Hematopoietic multipotent progenitor cell treated with erythropoietin and hydrocortisone succinate and interleukin-3 and kit ligand, for 8 days (in vitro differentiated cells): Measurements from ENCODE around the gene NAT8.
"Not testable (repeated sequence)": the region's sequence is repeated elsewhere in the genome, so short reads cannot be mapped to it uniquely, and the experiment has no call there.

Experiments
- DNase-seq: peaks from one replicate; pipeline ENCODE4 v3.0.0-alpha.2; 2015

NAT8 gene

DNA sequence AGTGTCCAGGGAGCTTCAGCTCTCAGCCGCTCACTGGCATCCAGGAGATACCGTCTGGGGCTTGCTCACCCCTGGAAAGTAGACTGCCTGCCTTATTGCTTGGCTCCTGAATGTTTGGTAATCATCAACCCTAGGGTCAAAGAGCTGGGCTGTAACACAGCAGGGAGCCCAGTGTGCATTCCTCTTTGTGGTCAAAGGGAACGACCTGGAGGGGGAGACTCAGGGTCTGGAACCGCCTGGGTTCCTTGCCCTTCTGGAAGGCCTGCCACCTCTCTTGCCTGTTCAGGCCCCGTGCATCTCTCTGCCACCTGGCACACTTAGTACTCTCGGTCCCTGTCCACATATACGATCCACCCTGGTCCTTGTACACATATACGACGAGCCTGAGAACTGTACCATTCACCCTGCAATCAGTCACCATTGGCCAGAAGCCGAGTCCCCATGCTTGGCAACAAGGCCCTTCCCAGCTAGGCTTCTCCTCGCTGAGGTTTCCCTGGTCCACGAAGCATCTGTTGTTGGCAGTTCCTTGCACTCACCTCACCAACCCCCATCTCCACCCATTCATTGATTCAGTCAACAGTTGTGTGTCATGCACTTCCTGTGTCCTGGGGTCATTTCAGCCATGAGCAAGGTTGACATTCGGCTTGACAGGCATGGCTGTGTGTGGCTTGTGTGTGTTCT lies at the start of gene NAT8:
NAT8 (minus strand) TSS at position 85 of the 681 bp plus-strand sequence. CDS start 794 bp downstream, outside the sequence.
- DNase-seq, result no peak

DNA sequence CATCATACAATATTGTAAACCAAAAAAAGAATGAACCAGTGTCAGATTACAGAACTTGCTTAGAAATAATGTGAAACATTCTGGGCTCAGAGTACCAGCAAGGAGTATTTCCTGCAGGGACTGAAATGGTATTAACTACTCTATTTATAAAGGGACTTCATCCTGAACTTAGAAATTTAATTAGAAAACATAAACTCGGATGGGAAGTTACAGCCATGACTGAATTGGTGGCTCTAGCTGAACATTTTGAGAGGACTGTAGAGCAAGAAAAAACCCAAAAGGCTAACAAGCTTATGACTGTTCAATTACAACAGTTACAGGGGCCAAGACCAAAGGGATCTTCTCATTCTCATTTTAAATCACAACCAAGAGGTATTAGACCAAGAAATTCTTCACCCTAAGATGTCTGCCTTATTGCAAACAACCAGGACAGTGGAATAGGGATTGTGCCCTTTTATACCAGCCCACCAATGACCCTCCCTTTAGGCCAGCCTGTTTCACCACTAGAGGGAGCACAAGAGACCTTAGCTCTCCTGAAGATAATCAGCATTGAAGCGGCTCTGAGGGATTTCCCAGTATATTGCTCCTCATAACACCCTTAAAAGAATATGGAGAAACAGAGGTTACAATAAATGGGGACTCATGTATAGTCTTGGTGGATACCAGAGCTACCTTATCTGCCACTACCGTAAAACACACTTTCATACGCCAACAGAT lies 48.3 kb upstream of the NAT8 start:
- DNase-seq, result peak; percentile 46

GRCh38 chr2:73688494-73688893 lies 46.3 kb upstream of the NAT8 start:
- DNase-seq, result not testable (repeated sequence)

DNA sequence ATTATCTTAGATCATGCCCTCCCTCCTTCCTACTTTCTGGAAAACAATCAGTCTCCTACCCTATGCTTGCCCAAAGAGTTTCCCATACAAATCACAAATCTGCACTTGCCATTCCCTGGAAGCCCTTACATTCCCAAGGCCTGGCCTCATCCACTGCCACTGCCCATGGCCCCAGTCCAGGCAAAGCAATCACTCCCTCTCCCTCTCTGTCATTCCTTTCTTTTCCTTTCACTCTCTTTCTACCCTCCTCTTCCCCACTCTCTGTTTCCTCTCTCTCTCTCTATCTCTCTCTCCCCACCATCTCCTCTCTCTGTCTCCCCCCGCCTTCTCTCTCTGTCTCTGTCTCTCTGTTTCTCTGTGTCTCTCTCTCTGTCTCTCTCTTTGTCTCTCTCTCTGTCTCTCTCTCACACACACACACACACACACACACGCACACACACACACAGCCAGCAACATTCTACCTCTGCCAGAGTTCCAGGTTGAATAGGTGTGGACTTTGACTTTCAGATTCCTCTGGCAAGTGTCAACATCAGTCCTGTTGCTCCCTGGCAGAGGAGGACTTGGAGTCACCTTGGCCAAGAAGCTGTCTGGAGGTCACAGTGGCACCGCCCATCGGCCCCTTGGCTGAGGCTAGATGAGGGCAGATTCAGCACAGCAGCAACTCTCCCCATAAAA lies 43.7 kb upstream of the NAT8 start:
- DNase-seq, result no peak

GRCh38 chr2:73684905-73685304 lies 42.7 kb upstream of the NAT8 start:
- not testable (repeated sequence) for DNase-seq

- not testable (repeated sequence) for DNase-seq
Measured at GRCh38 chr2:73684325-73684724, 42.1 kb upstream of the NAT8 start.

DNA sequence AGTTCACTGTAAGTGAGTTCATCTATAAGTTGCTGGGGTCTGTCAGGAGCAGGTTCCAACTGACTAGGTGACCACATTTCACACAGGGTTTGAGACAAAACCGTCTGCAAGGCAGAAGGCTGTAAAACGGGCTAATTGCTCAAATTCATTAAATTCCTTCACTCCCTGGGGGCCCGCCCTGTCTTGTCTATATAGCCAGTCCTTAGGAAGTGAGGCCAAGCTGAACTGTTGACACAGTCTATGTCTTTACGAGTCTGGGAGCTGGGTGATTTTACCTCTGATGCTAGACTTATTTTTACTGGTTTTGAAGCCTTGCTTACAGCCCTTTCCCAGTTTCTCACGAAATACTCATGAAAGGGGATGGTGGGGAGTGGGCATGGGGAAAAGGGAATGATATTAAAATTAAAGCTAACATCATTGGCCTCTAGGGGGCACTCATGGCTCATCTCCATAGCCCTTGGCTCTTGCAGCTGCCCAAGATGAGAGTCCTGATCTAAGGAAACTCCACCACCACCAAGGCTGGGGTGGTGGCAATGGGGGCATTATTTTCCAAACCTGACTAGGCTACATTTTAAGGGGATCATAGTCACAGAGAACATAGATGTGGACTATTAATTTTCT lies 37.8 kb upstream of the NAT8 start:
- DNase-seq, result peak; percentile 51

- not testable (repeated sequence) for DNase-seq
Measured at GRCh38 chr2:73679237-73679636, 37.0 kb upstream of the NAT8 start.

DNA sequence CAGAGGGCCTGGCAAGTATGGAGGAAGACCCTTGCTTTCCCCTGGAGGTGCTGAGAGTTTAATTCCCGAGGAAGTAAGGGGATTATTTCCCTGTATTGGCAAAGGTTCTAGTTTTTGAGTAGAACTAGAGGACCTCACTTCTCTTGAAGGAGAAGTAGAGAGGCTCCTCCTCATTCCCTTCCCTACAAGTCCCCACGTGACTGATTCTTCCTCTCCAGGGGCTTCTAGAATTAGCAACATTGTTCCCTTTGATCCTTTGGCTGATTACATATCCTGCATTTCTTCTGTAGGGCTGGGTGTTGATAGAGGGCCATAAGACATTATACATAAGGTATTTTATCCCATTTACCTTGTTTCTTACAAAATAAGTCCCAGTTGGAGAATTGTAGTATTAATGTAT lies 35.8 kb upstream of the NAT8 start:
- not testable (repeated sequence) for DNase-seq

DNA sequence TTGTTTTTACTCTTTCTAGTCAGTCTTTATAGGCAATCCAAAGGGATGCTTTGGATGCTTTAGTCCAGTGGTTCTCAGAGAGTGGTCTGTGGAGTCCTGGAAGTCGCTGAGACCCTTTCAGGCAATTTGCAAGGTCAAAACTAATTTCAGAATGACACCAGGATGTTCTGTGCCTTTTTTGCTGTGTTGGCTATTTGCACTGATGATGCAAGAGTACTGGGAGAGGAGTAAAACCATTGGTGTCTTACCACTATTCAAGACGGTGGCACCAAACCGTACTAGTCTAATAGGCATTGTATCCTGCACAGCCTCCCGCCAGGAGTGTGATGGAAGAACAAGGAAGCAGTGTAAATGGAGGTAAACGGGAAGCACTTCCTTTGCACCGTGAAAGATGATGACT lies 34.0 kb upstream of the NAT8 start:
- DNase-seq, result not testable (repeated sequence)

DNA sequence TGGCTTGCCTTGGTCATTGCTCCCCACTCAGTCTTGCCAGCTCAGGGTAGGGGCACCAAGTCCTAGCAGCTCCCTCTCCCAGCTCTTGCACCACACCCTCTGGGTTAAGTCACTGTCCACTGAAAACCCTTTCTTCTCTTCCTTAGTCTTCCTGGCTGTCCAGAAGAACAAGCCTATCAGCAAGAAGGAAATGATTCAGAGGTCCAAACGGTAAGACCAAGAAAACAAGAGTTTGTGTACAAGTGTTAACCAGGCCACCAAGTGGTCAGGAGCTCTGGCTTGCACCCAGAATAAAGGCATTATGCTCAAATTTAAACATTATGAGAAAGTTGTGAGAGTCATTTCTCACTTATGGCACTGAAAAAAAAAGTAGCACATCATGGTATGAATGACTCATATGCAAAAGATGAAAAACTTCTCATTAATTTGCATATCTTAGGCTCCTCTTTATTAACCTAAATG lies 32.5 kb upstream of the NAT8 start:
- DNase-seq, result not testable (repeated sequence)

DNA sequence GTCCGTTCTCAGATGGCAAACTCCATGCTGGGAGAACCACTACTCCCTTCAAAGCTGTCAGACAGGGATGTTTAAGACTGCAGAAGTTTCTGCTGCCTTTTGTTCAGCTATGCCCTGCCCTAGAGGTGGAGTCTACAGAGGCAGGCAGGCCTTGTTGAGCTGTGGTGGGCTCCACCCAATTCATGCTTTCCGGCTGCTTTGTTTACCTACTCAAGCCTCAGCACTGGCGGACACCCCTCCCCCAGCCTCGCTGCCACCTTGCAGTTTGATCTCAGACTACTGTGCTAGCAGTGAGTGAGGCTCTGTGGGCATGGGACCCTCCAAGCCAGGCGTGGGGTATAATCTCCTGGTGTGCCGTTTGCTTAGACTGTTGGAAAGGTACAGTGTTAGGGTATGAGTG lies 27.8 kb upstream of the NAT8 start:
- DNase-seq, result not testable (repeated sequence)

- DNase-seq, result not testable (repeated sequence)
Measured at GRCh38 chr2:73667239-73667638, 25.0 kb upstream of the NAT8 start.

- DNase-seq, result no peak
Measured at GRCh38 chr2:73654175-73654574, 12.0 kb upstream of the NAT8 start.

DNA sequence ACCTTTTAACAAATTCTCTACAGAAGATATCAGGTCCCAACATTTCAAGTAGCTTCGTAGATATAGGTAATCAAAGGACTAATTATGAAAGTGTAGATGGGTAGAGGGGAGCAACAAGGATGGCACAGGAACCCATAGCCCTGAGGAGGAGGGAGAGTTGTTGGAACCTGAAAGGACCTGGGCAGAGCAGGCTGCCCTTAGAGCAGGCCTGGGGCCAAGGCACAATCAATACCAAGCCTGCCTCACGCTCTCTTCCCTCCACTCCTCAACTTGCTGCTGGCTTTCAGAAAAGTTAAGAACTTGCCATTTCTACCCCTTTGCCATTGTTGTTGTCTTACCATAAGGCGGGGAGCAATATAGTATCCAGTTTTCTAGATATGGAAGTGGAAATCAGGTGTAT lies 10.1 kb upstream of the NAT8 start:
- DNase-seq, result no peak

DNA sequence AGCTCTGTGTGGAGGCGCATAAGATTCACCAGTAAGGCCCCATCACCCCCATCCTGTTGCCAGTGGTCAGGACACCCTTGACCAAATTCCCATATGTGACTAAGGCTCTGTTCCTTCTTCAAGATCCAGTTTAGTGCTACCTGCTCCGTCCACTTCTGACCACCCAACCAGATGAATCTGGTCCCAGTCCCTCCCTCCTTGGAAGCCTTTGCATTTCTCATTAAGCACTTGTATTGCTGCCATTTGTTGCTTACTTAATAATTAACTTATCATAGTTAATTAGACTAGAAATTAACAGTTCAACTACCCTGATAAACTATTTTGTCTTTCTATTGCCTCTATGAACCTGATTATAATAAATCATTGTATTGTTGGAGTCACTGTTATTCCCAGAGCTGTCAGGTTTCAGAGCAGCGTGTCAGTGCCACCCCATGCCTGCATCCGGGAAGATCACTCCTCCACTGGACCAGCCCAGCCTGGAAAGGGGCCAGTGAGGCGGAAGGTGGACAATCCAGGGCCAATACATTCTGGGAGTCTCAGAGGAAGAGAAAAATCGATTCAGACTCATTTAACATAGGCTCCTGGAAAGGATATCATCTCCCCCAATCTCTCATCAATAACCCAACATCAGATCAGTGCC lies 9.5 kb upstream of the NAT8 start:
- no peak for DNase-seq

GRCh38 chr2:73647690-73648089 lies 5.5 kb upstream of the NAT8 start:
- DNase-seq, result not testable (repeated sequence)

GRCh38 chr2:73641767-73642062 lies 507 bp downstream of the NAT8 start:
- no peak for DNase-seq

DNA sequence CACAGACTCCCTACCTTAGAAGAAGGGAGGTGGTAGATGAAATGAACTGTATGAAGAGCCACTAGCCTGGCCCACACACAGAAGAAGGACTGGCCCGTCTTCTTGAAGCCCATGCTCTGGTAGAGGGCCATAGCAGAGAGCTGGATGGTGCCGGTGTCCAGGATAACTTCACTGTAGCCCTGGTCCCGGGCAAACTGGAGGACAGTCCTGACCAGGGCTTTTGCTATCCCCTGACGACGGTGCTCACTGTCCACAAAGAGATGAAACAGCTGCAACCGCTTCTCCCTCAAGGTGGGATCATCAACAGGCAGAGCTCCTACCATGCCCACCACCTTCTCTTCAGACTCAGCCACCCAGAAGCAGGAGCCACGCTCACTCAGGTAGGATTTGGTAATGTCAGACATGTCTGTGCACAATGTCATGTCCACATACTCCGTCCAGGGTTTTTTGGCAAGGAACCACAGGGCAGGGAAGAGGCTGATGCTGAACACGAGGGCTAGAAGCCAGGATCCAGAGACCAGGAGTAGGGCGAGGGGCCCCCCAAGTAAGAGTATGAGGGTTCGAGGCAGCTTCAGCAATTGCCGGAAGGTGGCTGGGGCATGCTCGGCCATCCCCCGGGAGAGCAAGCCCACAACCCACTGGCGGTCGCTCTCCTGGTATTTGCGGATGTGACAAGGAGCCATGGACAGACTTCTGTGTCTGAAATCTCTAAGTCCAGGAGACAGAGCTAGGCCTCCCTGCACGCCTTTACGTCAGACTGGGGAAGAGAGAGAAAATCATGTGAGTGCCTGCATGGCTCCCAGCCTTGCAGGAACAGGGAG lies 1.1 kb downstream of the NAT8 start:
- DNase-seq, result no peak

DNA sequence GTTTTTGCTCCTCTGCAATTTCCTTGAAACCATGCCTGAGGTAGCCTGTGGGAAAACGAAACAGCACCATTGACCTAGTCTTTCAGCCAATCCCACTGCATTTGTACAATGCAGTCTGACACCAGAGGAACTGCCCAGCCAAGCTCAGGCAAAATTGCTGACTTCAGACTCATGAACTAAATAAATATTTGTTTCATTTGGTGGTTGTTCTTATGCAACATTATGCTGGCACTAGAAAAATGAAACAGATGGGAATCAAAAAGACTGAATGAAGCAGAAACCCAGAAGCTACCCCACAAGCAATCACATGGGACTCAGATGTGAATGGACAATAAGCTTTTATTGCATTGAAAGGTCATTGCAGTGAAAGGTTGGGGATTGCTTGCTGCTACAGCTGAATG lies 1.7 kb downstream of the NAT8 start:
- no peak for DNase-seq

DNA sequence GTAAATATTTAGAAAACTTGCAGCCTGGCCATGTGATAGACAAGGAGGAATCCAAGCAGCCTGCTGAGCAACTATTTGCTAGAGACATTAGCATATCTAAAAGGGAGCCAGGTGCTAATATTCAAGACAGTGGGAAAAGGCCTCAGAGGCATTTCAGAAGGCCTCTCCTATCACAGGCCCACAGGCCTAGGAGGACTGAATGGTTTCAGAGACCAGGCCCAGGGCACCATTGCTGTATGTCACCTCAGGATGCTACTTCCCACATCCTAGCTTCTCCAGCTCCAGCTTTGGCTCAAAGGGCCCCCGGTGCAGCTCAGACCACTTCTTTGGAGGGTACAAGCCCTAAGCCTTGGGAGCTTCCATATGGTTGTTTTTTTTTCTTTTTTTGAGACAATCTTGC lies 3.8 kb downstream of the NAT8 start:
- no peak for DNase-seq

- not testable (repeated sequence) for DNase-seq
Measured at GRCh38 chr2:73636977-73637376, 5.2 kb downstream of the NAT8 start.
